ENCODE measurements around the gene STXBP1. TPM values are rescaled to one million over a fixed set of nuclear protein-coding genes. Genes with fewer than 3 reads are reported as not detected.

Gene STXBP1
- total and polyA plus RNA-seq, 2 of the 8 experiments (the other 6 are each of a cell fraction or from before 2014, with no cell fraction given), result 11.5 to 60.9 TPM

GRCh38 chr9:127692071-127692470, 80.0 kb downstream of the STXBP1 start:
- Histone ChIP-seq H3K56ac (replicated peaks; ENCODE audit: insufficient read length, low read depth, low read length) (no peak overlapping the region), H4K8ac (ENCODE audit: extremely low read depth, insufficient read depth, low read length) (no peak overlapping the region), H3K79me1 (ENCODE audit: low read depth, low read length) (no peaks in the 10 kb centered on the region), H2AK5ac (ENCODE audit: low read depth, low read length) (no peak overlapping the region), H3K9ac (replicated peaks in 1 of 4; ENCODE audit: extremely low read depth in 1 of 4, low read depth in 3 of 4, low read length in 3 of 4) (no peak overlapping the region), H4K20me1 (replicated peaks in 1 of 2; ENCODE audit: control insufficient read depth in 1 of 2, insufficient read depth in 2 of 2, low read length in 2 of 2) (no peaks in the 10 kb centered on the region), H3K36me3 (ENCODE audit: control insufficient read depth in 2 of 4, insufficient read depth in 4 of 4, low read length in 3 of 4) (peaks cover 0 to 3% (median 2%) of the 10 kb centered on the region in 4 experiments; a peak in 3 of 8 replicates), H4K5ac (ENCODE audit: insufficient read length, low read depth, low read length) (no peak overlapping the region), H3K4me2 (ENCODE audit: insufficient read depth in 1 of 2, low read depth in 2 of 2, low read length in 2 of 2) (no peak overlapping the region), H3K4me3 (ENCODE audit: extremely low read depth in 1 of 4, insufficient read depth in 2 of 4, low read depth in 3 of 4, low read length in 4 of 4) (no peak overlapping the region), H3K27me3 (replicated peaks in 1 of 4; ENCODE audit: control insufficient read depth in 3 of 4, extremely low read depth in 1 of 4, insufficient read depth in 3 of 4, low read length in 3 of 4) (no peaks in the 10 kb centered on the region), H3K79me2 (ENCODE audit: control insufficient read depth in 1 of 2, insufficient read depth in 2 of 2, low read length in 2 of 2) (no peaks in the 10 kb centered on the region), H3K18ac (ENCODE audit: extremely low read depth, low read length) (no peak overlapping the region), H3K4ac (replicated peaks; ENCODE audit: insufficient read length, low read depth, low read length) (no peak overlapping the region), H3K14ac (ENCODE audit: insufficient read length) (no peak overlapping the region), H2AFZ (ENCODE audit: low read length) (no peak overlapping the region), H3K27ac (ENCODE audit: low read depth, low read length) (no peak overlapping the region), H2BK20ac (ENCODE audit: low read length) (no peak overlapping the region), H3K4me1 (replicated peaks in 1 of 4; ENCODE audit: control insufficient read depth in 3 of 4, insufficient read depth in 4 of 4, low read length in 3 of 4) (no peaks in the 10 kb centered on the region), H2BK12ac (ENCODE audit: low read depth, low read length) (no peak overlapping the region), H2BK15ac (ENCODE audit: low read length) (no peak overlapping the region), H3K23ac (ENCODE audit: insufficient read length) (no peak overlapping the region), H3K9me3 (ENCODE audit: insufficient read depth in 2 of 2, low read depth in 1 of 2, low read length in 1 of 2) (no peaks in the 10 kb centered on the region), H2BK5ac (ENCODE audit: low read depth, low read length) (no peak overlapping the region), H3K23me2 (ENCODE audit: low read depth, low read length) (no peaks in the 10 kb centered on the region), H2BK120ac (replicated peaks; ENCODE audit: low read depth, low read length) (no peak overlapping the region), H4K91ac (replicated peaks; ENCODE audit: insufficient read length, low read length) (no peak overlapping the region)
- DNase-seq (ENCODE audit: low read depth in 1 of 2, low spot score in 2 of 2), result no peak
- ChIA-PET CTCF (ENCODE audit: partially characterized antibody) (interaction anchor here (0.7 to 1.6 kb wide), 4 partner anchors 19 to 1055 kb away, joined by 3 to 4 read pairs (median 3); no protein-coding TSS in a partner anchor), POLR2A (ENCODE audit: partially characterized antibody) (interaction anchor here (0.7 kb wide), 1 partner anchor 58 kb away, joined by 3 read pairs; no protein-coding TSS in a partner anchor)
- WGBS, 2 experiments (ENCODE audit: extremely low coverage in 1 of 2, insufficient coverage in 1 of 2, insufficient read length in 1 of 2, insufficient replicate concordance in 2 of 2, low coverage in 1 of 2, low lambda C conversion rate in 2 of 2, missing lambda C conversion rate in 1 of 2), result 94% methylated on average over 20 of the region's 20 CpGs; no CpG with 5 or more reads in 1 of the 2 experiments
- FAIRE-seq, result no peak
- TF ChIP-seq FOSL1 (IDR thresholded peaks at IDR 0.05; ENCODE audit: insufficient read depth, low read depth, low read length), result no peak
- no peak for TF ChIP-seq CHD1 (IDR thresholded peaks at IDR 0.05; ENCODE audit: low read depth, low read length)
